Effector CD4-positive, alpha-beta T cell (primary cell): ENCODE measurements around the gene USF1.
"Not testable (repeated sequence)": the region's sequence is repeated elsewhere in the genome, so short reads cannot be mapped to it uniquely, and the experiment has no call there.

Experiments used
- DNase-seq: peaks from one replicate; pipeline ENCODE4 v3.0.0-alpha.2; 2020

Gene USF1

DNA sequence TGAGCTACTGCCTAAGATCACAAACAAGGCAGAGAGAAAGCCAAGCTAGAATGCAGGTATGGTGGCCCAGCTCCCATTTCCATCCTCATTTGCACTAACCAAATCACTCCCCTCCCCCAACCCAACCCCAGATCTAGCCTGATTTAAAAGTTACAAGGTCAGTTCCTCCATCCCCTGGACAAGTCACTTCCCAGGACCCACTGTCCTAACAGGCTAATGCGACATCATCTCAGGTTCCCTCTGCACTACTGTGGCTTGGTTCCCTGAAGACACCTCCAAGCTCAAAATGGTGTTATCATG is 27.2 kb downstream of the USF1 start:
- no peak for DNase-seq

DNA sequence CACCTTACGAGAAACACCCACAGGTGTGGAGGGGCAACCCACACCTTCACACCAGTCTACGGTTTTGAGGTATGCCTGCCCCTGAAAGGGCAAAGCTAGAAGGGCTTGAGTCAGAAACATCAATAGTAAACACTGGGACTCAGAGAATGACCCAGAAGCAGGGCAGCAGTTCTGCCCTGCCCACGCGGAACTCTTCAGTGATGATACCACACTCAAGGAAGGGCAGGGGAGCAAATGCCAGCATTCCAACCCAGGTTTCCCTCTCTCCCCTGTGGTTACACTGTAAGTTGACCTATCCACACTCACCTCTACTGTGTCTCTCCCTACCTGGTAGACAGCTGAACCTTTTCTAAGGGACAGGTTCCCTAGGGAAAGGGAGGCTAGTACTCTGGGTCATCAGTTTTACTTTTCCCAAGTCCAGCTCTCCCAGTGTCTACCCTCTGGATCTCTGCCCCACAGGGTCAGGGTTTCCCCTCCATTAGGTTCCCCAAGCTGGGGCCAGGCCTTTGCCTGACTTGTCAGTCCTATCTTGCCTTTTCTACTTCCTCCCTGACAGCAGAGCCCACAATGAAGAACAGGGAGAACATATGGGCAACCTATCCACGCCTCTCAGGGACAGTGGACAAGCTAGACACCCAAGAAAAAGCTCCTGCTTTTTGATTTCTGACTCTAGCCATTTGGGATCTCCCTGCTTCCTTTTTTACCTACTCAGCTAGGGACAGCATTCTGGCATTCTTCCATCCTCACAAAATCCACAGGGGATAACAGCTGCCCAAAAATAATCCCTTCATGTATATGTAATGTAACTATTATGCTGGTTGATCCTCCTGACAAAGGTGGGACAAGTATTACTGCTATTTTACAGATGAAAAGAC is 27.8 kb downstream of the USF1 start:
- no peak for DNase-seq

DNA sequence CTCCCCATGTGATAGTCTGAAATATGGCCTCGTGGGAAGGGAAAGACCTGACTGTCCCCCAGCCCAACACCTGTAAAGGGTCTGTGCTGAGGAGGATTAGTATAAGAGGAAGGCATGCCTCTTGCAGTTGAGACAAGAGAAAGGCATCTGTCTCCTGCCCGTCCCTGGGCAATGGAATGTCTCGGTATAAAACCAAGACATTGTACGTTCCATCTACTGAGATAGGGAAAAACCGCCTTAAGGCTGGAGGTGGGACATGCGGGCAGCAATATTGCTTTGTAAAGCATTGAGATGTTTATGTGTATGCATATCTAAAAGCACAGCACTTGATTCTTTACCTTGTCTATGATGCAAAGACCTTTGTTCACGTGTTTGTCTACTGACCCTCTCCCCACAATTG is 28.6 kb downstream of the USF1 start:
- not testable (repeated sequence) for DNase-seq

DNA sequence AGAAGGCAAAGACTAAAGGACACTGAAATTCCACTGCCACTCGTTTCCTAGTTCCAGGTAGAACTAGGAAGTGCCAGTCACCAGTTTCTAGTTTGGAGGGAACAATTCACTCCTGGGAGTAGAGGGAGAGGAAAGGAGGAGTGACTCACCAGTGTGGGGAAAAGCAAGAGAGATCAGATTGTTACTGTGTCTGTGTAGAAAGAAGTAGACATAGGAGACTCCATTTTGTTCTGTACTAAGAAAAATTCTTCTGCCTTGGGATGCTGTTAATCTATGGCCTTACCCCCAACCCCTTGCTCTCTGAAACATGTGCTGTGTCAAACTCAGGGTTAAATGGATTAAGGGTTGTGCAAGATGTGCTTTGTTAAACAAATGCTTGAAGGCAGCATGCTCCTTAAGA is 29.1 kb downstream of the USF1 start:
- not testable (repeated sequence) for DNase-seq

DNA sequence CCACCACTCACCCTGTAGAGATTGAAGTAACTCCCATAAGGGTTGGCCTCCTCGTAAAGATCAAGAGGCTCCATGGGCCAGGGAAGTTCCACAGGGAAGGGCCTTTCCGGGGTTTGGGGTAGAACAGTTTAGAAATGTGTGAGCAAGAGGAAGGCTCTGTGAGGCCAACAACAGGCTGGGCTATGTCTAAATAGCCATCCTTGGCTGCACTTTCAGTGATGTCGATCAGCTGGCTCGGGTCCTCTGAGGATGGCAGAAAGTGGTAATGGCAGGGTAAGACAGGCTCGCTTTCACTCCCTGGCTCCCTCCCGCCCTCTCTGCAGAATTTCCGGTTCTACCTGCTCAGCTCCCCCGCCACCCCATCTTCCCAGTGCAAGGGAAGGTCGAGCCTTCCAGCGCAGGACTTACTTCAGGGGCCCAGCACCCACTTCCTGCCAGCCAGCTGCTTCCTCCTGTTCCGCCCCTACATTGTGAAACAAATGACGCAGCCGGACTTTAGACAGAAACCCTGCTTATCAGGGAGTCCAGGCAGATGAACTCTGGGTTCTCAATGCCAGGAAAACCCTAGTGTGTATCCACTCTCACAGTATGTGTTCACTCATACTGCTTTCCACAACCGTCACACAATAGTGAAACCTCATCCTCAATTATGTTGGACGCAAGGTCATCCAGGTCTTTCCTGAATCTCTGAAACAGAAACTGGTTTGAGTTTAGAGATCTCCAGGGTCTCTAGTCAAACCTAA is 32.1 kb downstream of the USF1 start:
- peak; percentile 32 for DNase-seq

DNA sequence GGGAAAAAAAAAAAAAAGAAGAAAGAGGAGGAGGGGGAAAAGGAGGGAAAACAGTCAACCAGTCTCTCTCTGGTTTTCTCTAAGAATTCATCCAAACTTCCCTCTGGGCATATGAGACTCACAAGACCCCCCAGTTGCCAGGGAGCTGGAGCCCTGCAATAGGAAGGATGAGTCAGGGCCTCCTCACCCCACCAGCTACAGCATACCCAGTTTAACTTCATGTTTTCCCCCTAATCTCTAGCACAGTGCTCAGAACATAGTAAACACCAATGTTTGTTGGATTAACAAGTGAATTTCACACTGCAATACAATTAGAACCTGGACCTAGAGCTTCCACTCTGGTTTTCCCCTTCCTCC is 32.7 kb downstream of the USF1 start:
- no peak for DNase-seq

DNA sequence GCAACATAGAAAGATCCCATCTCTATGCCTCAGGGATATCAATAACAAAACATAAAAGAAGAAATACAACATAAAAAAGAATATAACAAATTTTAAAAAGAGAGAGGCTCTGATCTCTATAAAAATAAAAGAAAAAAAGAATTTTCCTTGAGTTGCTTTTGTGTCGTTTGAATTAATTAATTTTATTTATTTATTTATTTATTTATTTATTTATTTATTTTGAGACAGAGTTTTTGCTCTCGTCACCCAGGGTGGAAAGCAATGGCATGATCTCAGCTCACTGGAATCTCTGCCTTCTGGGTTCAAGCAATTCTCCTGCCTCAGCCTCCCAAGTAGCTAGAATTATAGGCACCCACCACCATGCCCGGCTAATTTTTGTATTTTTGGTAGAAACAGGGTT is 33.4 kb downstream of the USF1 start:
- DNase-seq = no peak

DNA sequence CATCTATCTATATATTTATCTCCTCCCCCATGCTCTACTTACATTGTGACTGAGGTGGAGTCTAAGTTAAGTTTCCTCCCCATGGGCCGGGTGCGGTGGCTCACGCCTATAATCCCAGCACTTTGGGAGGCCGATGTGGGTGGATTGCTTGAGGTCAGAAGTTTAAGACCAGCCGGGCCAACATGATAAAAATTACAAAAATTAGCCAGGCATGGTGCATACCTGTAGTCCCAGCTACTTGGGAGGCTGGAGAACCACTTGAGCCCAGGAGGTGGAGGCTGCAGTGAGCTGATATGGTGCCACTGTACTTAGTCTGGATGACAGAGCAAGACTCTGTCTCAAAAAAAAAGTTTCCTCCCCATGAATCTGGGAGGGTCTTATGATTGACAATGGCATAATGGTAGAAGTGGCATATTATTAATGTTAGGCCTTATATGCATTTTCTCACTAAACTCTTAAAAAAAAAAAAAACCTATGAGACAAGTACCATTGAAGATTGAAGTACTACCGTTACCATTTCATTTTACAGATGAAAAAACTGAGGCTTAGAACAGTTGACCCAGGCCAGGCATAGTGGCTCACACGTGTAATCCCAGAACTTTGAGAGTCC is 36.1 kb downstream of the USF1 start:
- DNase-seq = no peak

DNA sequence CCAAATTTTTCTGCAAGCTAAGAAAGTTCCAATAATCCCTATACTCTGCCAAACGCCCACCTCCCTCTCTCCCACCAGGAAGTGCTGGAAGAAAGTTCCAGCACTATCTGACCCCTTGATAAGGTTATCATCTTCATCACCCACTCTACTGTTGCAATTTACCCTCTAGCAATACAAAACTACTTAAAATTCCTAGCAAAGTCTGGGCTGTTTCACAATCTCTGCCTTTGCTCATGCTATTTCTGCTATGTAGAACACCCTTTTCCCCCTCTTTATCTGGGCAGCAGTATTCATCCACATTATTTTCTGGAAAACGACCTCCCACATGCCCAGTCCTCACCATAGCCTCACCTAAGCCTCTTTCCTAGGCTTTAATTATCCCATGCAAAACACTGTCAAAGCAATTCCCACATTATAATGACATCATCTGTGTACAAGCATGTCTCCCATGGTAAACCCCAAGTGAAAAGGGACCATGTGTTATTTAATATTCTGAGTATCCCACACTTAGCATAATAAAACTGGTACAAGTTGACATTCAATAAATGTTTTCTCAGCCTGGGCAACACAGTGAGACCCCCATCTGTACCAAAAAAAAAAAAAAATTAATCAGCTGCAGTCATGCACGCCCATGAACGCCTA is 36.8 kb downstream of the USF1 start:
- DNase-seq = no peak

DNA sequence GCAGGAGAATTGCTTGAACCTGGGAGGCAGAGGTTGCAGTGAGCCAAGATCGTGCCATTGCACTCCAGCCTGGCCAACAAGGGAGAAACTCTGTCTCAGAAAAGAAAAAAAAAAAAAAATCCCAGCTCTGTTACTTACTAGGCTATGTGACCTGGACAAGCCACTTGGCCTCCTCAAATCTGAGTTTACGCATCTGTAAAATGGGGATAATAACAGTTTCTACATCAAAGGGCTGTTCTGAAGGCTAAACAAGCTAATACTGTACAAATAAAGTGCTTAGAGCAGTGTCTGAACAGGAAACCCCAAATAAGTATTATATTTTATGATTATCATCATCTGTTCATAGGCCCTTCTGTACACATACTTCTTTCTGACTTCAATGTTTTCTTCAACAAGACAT is 38.4 kb downstream of the USF1 start:
- DNase-seq = no peak

DNA sequence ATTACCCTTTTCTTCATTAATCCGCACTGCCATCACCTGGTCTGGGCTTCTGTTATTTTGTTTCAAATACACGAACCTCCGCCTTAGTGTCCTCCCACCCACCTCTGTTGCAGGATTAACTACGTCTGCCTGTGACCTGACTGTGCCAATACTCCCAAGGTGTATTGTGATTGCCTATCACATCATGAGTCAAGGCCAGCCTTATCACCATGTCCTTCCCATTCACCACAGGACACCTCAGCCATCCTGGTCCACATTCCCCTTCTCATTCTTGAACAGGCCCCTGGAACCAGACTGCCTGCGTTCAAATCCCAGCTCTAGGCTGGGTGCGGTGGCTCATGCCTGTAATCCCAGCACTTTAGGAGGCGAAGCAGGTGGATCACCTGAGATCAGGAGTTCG is 39.2 kb downstream of the USF1 start:
- DNase-seq = no peak

DNA sequence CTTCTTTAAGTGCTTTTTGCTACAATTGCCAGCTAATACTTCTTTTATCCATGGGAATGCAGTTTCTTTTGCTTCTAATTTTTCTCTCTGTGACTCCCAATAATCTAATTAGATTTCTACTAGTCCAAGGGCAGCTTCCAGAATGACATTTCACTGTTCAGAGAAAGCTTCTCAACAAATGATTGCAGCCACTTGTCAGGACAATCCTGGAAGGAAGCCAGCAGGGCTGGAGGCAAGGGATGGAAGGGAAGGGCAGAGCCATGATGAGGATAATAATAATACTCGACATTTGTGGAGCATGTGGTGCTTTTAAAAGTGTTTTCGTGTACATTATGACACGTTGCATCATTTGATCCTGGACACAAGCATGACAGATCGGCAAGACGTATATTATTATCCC is 44.3 kb downstream of the USF1 start:
- no peak for DNase-seq

DNA sequence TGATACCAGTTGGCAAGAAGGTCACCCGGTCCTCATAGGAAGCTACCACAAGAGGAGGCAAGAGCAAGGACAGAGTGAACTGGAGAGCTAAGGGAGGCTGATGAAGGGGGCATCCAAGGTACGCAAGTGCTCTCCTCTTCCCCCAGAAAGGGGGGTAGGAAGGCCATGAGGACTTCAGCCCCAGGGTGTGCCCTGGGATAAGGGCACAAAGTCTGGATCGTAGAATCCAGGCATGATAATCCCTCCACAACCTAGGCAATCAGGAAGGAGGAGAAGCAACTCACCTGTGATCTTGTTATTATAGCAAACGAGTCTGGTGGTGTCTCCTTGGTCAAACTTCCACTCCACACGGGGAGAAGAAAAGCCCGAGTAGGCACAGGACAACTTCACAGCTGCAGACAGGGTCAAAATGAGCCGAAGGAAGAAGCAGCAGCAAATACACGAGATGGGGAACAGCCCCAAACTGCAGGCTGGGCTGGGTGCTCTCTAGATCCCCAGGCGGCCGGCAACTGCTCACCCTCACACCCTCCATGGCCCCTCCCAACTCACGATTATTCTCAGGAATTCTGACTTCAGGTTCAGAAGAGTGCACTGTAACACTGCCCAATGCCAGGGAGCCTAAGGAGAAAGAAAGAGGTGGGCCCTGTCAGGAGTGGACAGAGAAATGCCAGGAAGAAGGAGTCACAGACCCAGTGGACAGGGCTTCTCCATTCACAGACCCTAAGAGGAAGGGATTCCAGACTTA is 44.9 kb downstream of the USF1 start:
- no peak for DNase-seq

DNA sequence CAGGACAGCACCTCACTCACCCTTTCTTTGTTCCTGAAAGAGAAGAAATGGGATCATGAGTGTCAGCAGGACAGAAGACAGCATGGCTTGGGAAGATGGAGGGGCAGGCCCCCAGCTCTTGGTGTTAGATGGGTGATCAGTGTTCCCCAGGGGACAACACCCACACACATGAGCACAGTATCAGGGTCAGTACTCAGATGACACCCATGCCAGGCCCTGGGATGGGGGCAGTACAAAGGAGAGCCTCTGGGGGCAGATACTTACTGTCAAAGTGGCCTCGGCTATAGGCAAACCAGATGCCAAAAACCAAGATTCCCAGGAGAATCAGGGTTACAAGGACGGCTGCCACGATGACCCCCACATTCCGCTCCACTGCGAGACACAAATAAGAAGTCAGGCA is 46.4 kb downstream of the USF1 start:
- DNase-seq = no peak

DNA sequence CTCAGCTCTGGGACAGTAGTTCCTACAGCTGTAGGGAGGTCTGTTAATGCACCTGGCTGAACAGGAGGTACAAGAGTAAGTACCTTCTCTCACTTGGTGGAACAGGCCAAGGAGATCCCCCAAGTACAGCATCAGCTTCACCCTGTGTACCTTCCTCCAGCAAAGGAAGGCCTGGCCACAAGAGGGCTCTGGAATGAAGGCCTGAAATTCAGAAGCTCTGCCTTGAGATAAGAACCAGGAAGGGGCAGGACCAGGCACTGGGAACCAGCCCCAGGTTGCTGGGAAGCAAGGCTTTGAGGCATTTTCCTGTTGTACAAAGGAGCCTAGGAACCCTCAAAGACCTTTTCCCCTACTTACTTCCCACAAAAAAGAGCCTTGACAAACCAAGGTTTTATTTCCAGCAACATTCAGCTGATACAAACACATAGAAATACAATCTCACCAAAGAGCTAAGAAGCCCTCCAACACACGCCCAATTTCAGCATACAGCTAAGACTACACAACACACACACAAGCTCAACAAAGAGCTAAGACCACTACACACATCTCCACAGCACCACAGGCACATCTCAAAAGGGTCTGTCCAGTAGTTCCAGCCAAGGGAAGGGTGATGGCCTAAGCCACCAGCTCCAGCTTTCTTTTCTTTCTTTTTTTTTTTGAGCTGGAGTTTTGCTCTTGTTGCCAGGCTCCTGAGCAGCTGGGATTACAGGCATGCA is 48.3 kb downstream of the USF1 start:
- DNase-seq = peak; percentile 23

DNA sequence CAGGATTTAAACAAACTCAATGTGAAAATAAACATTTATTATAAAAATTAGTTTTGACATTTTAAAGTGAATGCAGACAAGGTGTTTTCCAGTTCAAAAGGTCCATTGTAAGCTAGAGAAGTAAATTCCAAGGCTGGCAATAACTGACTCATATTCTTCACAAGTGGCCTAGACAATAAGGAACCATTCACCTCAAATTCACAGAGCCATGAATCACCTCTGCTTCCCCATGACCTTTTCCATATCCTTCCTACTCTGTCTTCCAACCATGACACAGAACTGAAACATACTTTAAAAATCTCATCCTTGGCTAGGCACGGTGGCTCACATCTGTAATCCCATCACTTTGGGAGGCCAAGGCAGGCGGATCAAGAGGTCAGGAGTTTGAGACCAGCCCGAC is 49.6 kb downstream of the USF1 start:
- no peak for DNase-seq

DNA sequence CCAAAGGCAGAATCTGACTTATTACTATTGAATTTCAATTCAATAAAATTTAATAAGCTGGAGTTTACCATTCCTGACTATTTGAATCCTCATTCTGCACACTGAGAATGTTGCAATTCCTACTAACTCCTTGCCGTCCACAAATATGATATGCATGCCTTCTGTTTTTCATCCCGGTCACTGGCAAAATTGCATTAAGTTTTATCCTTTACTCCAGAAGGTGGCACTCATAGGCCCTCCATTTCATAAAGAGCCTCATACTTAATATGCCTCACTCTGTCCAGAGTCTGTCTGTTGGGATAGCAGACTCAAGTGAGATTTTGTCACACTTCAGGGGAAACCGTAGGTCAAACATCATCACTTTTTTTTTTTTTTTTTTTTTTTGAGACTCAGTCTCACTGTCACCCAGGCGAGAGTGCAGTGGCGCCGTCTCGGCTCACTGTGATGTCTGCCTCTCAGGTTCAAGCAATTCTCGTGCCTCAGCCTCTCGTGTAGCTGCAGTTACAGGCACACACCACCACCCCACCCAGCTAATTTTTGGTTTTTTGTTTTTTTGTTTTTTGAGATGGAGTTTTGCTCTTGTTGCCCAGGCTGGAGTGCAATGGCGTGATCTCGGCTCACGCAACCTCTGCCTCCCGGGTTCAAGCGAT is 52.1 kb downstream of the USF1 start:
- DNase-seq = no peak

DNA sequence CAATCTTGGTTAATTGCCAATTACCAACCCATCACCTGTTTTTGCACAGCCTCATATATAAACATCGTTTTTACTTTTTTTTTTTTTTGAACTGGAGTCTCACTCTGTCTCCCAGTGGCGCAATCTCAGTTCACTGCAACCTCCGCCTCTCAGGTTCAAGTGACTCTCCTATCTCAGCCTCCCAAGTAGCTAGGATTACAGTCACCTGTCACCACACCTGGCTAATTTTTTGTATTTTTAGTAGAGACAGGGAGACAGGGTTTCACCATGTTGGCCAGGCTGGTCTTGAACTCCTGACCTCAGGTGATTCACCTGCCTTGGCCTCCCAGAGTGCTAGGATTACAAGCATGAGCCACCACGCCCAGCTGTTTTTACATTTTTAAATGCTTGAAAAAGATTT is 53.7 kb downstream of the USF1 start:
- not testable (repeated sequence) for DNase-seq
